Activated T-helper 9 cell treated with anti-CD3 and anti-CD28 coated beads, Interleukin-2, amount 50 U/mL, for 16 hours (primary cell): Measurements from ENCODE around the gene HDLBP.

Source experiments
- DNase-seq: peaks from one replicate; pipeline ENCODE4 v3.0.0-alpha.2; 2020; ENCODE audit warnings: low read depth

The HDLBP gene

DNA sequence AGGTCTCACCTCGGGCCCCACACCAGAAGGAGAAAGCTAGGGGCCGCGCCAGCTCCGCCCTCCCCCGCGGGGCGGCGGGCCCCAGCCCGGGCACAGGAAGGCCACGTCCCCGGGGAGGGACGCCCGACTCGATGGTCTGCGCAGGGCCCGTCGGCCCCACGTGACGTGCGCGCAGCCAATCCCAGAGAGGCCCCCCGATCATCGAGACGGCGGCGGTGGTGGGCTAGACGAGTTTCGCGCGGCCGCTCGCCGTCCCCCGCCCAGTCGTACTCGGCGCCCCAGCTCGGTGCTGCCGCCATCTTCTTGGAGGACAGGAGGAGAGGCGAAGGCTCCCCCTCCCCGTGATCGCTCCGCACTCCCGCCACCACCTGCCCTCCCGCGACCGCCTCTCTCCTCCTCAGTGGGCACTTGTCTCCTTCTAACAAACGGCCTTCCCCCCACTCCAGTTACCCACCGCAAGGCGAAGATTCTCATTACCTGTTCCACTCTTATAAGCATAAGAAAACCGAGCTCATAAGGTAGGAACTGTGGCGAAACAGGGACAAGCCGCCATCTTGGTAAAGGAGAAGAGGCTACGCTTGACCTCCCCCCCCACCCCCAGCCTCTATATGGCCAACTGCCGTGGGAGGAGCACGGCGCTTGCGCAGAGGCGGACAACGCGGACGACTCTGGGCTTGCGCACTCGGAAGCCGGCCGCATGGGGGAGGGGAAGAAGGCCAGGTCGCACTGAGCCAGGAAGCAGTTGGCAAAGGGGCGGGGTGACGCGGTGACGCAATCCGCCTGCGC lies at the start of gene HDLBP:
TSS of gene HDLBP (minus strand) at position 580 of the 786 bp plus-strand sequence. CDS start 48,803 bp downstream, outside the sequence.
- DNase-seq: peak; percentile 100

DNA sequence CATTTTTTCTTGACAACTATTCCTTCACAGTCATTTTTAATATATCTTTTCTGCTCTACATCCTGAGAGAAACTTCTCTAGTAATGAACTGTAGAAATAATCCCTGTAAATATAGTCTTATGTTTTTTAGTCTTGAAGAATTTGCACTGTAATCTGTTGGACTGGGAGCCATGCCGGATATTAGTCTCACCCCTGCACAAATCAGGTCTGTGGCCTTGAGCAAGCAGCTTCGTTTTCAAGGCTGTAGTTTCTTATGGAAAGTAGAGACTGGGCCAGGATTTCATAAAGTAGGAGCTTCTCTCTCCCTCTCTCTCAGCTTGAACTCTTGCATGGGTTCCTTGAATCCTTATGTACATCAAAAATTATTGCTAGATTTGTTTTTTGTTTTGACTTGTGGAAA lies 49.3 kb upstream of the HDLBP start:
- no peak for DNase-seq

DNA sequence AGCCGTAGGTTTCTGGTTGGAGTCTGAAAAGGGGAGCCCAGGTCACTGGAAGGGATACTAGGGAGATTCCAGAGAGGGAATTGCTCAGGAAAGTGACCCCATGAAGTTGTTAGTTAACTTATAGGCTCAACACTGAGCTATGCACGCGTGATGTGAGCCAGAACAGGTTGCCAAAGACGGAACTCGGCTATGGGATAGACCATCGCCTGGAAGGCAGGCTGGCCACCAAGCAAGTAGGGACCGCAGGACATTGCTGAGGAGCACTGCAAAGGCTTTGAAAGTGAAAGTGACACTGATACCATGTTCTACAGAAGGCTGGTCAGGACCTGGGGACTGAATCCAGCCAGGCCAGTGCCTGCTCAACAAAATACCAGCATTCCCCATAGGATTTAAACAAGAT lies 48.0 kb upstream of the HDLBP start:
- DNase-seq: no peak

DNA sequence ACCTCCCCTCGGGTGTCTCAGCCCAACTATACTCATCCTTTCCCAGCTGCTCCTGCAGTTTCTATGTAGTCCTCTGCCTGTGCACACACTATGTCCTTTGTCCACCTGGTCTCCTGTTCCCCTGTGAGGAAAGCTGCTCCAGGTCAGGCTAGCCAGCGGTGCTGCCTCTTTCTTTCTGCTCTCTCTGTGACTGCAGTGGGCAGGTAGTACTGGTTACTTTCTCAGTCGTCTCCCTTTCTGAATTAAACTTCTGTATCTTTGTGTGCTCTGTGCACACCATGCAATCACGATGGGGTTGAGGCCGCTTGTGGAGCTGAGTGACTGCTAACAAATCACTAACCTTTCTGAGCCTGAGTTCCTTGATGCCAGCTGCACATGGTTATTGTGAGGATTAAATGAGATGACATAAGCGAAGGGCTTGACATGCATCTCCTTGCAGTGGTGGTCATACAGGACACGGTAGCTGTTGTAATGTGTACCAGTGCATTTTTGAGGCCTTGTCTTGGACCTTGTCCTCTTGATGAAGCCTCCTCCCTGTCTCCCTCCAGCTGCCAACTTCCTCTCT lies 44.1 kb upstream of the HDLBP start:
- no peak for DNase-seq

- DNase-seq: no peak
Observed at GRCh38 chr2:241358470-241358869, 43.0 kb upstream of the HDLBP start.

DNA sequence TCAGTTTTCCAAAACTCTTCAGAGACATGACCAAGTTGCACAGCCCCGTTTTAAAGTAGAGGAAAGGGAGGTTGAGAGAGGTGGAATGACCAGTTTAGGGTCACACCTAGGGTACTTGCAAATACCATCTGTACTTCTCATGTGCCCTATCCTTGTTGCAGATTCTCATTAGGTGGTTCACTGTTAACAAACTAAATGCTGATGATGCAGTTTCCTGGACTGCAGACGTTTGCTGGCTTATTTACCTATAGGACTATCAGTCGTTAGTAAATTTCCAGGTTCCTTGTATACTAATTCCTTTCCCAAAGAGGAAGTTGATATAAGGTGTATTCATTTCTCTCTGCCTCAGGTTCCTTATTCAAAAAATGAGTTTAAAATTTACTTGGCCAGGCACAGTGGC lies 42.1 kb upstream of the HDLBP start:
- DNase-seq: no peak

DNA sequence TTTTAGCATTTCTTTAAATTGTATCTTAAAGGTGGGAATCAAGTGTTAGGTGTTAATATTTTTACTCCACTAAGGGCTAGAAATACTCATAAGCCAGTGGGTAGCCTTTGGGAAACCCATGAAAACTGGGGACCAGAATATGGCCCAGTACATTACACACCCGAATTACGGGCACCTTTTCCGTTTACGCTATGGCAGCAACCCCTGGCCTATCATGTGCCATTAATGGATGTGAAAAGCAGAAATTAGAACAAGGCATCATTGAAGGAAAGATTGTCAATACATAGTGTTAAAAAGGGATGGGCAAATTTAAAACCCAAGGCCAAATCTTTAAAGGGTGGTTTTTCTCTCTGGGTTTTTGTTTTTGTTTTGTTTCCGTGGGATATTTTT lies 41.4 kb upstream of the HDLBP start:
- DNase-seq: no peak

DNA sequence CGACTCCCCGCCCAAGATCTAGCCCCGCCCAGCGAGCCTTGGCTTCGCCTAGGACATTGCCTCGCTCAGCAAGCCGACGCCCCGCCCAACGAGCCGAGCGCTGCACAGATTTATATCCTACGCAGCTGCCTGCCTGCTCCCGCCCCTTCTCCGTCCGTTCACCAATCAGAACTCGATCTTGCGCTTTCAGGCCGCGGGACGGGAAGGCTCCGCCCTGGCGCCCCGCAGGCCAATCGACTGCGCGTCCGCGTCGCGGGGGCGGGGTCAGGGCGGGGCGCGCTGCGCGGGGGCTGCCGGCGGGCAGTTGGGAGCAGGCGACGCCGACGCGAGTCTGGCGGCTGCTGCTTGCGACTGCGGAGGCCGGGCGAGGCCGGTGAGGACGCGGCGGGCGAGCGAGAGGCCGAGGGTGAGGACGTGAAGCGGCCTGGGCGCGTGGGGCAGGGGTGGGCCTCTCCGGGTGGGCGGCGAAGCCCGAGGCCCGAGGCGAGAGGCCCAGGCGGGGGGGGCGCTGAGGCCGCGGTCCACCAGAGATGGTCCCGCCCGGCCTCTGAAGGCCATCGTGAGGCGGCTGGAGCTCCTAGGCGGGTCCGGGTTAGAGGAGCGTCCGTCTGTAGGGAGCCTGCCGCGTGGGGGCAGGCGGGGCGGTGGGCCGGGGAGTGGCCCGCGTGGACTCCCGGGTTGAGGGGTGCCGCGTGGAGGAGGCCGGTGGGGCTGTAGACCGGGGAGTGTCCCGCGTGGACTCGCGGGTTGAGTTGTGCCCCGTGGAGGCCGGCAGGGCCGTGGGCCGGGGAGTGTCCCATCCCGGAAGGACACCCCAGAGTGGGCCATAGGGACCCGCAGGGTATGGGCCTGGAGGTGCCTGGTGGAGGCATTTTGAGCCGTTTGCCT lies 40.8 kb upstream of the HDLBP start, which contains the start of gene FARP2:
TSS of gene FARP2 (plus strand) at position 303 of the 888 bp plus-strand sequence. CDS start 16,823 bp downstream, outside the sequence.
- DNase-seq: peak; percentile 95

- DNase-seq: peak; percentile 49
Observed at GRCh38 chr2:241354668-241355658, 39.5 kb upstream of the HDLBP start.

- DNase-seq: no peak
Observed at GRCh38 chr2:241352227-241352626, 36.8 kb upstream of the HDLBP start.

DNA sequence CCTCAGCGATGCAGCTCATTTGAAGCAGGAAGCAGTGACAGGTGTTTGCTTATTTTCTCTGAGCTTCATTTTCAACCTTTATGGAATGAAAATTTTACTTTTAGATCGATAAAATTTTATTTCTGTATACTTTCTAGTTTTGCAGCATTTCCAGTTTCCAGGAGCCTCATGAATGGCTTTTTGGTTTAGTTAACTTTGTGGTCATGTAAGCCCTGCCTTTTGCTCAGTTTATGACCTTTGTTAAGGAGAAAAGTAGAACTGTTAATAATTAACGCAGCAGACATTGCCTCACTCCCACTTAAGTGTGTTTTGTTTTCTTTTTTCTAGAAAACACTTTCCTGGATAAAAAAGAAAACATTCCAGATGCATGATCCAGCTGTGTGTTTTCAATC lies 36.2 kb upstream of the HDLBP start:
- DNase-seq: no peak

- DNase-seq: no peak
Observed at GRCh38 chr2:241350878-241351639, 35.6 kb upstream of the HDLBP start.

- DNase-seq: no peak
Observed at GRCh38 chr2:241350530-241350877, 35.0 kb upstream of the HDLBP start.

DNA sequence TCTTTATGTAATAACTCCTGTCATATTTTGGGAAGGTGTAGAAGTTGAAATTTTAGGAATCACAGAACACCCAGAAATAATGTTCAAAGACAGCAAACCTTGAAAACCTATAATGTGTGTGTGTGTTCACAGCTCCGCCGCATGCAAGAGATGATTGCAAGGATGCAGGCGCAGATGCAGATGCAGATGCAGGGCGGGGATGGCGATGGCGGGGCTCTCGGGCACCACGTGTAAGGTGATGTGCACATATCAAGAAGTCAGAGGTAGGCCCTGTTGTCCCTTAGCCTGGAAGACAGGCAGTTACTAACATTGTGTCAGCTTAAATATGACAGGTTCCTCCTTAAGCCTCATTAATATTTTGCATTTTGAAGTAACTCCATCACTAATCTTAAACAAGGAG lies 34.5 kb upstream of the HDLBP start:
- no peak for DNase-seq

- DNase-seq: no peak
Observed at GRCh38 chr2:241344925-241345651, 29.6 kb upstream of the HDLBP start.

DNA sequence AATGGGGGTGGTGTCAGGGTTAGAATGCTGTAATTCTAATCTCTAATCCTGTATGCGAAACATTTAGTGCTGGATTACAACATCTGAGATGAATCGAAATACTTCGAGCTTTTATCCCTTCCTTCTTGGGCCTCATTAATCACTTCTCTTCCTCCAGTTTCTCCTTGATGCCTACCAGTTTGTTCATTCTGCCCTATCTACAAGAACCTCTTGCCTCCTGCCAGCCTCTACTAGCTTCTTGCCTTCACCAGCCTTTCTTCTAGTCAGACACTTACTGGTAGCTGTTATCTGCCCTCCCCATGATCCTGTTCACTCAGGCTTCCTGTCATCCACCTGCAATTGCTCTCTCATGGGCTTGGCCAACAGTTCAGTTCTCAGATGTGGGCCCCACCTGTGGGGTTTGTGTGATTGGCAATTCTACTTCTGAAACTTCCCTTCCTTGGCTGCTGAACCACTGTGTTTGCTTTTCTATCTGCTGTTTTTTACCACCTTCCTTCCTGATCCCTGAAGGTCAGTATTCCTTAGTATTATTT lies 25.2 kb upstream of the HDLBP start:
- DNase-seq: no peak

- no peak for DNase-seq
Observed at GRCh38 chr2:241339839-241340630, 24.6 kb upstream of the HDLBP start.

DNA sequence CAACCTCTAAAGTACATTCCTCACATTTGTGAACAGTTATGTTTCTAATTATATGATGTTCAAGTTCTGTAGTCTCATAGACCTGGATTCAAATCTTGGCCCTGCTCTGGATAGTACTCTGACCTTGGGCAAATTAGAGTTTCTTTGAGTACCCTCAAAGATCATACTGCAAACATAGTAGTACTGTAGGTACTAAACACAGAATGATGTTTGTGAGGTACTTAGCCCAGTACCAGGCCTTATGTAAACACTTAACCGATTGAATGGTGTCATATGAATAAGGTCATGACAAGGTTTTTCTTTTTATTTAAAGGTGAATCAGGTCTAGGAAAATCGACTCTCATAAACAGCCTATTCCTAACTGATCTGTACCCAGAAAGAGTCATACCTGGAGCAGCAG lies 19.3 kb upstream of the HDLBP start:
- no peak for DNase-seq

DNA sequence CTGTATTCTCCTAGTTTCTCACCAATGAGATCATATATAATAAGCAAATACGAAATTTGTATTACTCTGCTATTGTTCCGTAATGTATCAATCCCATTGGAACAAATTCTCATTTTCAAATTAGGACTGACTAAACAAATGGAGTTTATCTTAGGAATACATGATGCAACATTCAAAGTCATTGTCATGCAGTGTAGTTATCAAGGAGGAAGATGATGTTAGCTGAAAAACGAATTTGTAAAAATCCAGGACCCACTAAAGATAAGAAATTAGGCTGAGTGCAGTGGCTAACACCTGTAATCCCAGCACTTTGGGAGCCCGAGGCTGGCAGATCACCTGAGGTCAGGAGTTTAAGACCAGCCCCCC lies 15.1 kb upstream of the HDLBP start:
- DNase-seq: no peak
